HepG2 (cell line): ENCODE results near the gene SPG7. TPM values are rescaled to one million over a fixed set of nuclear protein-coding genes. Genes with fewer than 3 reads are reported as not detected.

ENCODE experiments used
- CAMTA2 ChIP-seq: sonication (generic); formaldehyde crosslinking; IDR thresholded peaks from 2 replicates; pipeline ENCODE4 v1.4.0; 2020; ENCODE audit warnings: mild to moderate bottlenecking, missing genetic modification reagents, borderline replicate concordance
- ELF1 ChIP-seq: sonication (generic); formaldehyde crosslinking; IDR thresholded peaks from 2 replicates; pipeline ENCODE4 v1.4.0; 2020; ENCODE audit warnings: missing genetic modification reagents
- EP300 ChIP-seq, 3 experiments: sonication (generic) in 1 of 3; formaldehyde crosslinking in 1 of 3; IDR thresholded peaks; 2 replicates each; pipeline versions ENCODE4 v1.5.1 to v1.6.1; 2011 to 2020; ENCODE audit warnings: low read depth in 2 of 3, low read length in 2 of 3, borderline replicate concordance in 1 of 3, improper control_type of control experiment in 1 of 3, mild to moderate bottlenecking in 1 of 3, missing genetic modification reagents in 1 of 3, moderate library complexity in 1 of 3
- ETV6 ChIP-seq: sonication (generic); formaldehyde crosslinking; conservative IDR thresholded peaks from 2 replicates; pipeline ENCODE4 v1.4.0; 2020; ENCODE audit warnings: missing genetic modification reagents
- MED1 ChIP-seq: sonication (generic); formaldehyde crosslinking; IDR thresholded peaks from 2 replicates; pipeline ENCODE4 v1.4.0; 2020; ENCODE audit warnings: missing genetic modification reagents
- NFRKB ChIP-seq: fragments of 450-650 bp; IDR thresholded peaks from 2 replicates; pipeline ENCODE4 v1.6.1; 2017
- PATZ1 ChIP-seq: sonication (generic); formaldehyde crosslinking; IDR thresholded peaks from 2 replicates; pipeline ENCODE4 v1.4.0; 2020; ENCODE audit warnings: missing genetic modification reagents
- ZIK1 ChIP-seq: sonication (generic); formaldehyde crosslinking; IDR thresholded peaks from 2 replicates; pipeline ENCODE4 v1.5.0; 2020; ENCODE audit warnings: mild to moderate bottlenecking, low read depth, missing genetic modification reagents, borderline replicate concordance
- ZNF335 ChIP-seq: sonication (generic); formaldehyde crosslinking; IDR thresholded peaks from 2 replicates; pipeline ENCODE4 v1.4.0; 2020; ENCODE audit warnings: missing genetic modification reagents
- ZSCAN29 ChIP-seq: sonication (generic); formaldehyde crosslinking; conservative IDR thresholded peaks from 2 replicates; pipeline ENCODE4 v1.4.0; 2020; ENCODE audit warnings: mild to moderate bottlenecking, missing genetic modification reagents
- ZZZ3 ChIP-seq: sonication (generic); formaldehyde crosslinking; IDR thresholded peaks from 2 replicates; pipeline ENCODE4 v1.4.0; 2020; ENCODE audit warnings: missing genetic modification reagents, mild to moderate bottlenecking, borderline replicate concordance
- polyA plus RNA-seq, 8 experiments: library from polyadenylated mRNA; depleted of rRNA in 3 of 8; stranded (reverse) in 7 of 8; unstranded in 1 of 8; fragments of >200 nt; fragmentation: Illumina TruSeq in 4 of 8; extraction: Trizol in 4 of 8; gene quantifications; 2 replicates each; pipeline versions ENCODE4 v1.2.1 to v1.2.3, GENCODE V29; 2011 to 2016; ENCODE audit warnings: low read depth in 4 of 8, missing spikeins in 1 of 8, mixed read lengths in 1 of 8; ENCODE audit not compliant: insufficient read depth in 1 of 8
- total RNA-seq, 5 experiments: library from RNA; depleted of rRNA; stranded (reverse); fragments of >200 nt; fragmentation: Illumina TruSeq; extraction: Trizol; gene quantifications; 2 replicates each; pipeline ENCODE4 v1.2.3, GENCODE V29; 2016; ENCODE audit warnings: low read depth in 1 of 5

The SPG7 gene
- total and polyA plus RNA-seq, 2 of the 13 experiments (the other 11 are each of a cell fraction or from before 2014, with no cell fraction given): 66.0 to 136 TPM

- peak; percentile 66 for TF ChIP-seq PATZ1 (CRISPR knock-in tag)
- peak; percentile 62 for TF ChIP-seq MED1 (CRISPR knock-in tag)
- TF ChIP-seq ZIK1: peak; percentile 94; the same call in 1 of the 2 replicates
- peak; percentile 98 for TF ChIP-seq CAMTA2 (CRISPR knock-in tag)
- TF ChIP-seq ETV6: peak; percentile 48
- no peak for TF ChIP-seq NFRKB
- no peak for TF ChIP-seq ZSCAN29 (CRISPR knock-in tag)
- peak; percentile 78 for TF ChIP-seq ZNF335 (CRISPR knock-in tag)
- peak; percentile 99 for TF ChIP-seq ZZZ3 (CRISPR knock-in tag)
- peak; percentile 90 for TF ChIP-seq ELF1 (CRISPR knock-in tag)
- no peak; a peak in 1 of 4 replicates for TF ChIP-seq EP300 (IDR thresholded peaks at IDR 0.05; ENCODE audit: low read depth in 2 of 2, low read length in 2 of 2)
- 0 out of 2 replicates have a peak, but pooled peaks have one; percentile 47 for TF ChIP-seq EP300 (CRISPR knock-in tag; IDR thresholded peaks at IDR 0.05; ENCODE audit: borderline replicate concordance)
Measured at GRCh38 chr16:89560378-89561141, 52.4 kb downstream of the SPG7 start, which contains the start of gene RPL13 (continued).
